HEK293T (cell line): Measurements from ENCODE around the gene SELENOH.

Experiments used
- CTCF ChIA-PET: fragments of 350-600 bp; formaldehyde crosslinking; extraction: SDS; loops from one replicate; lab custom pipeline; 2021; ENCODE audit warnings: antibody characterized with exemption, inconsistent platforms; lab: Yijun Ruan, JAX
- POLR2A ChIA-PET: fragments of 350-600 bp; formaldehyde crosslinking; extraction: SDS; loops from one replicate; lab custom pipeline; 2020; ENCODE audit warnings: antibody characterized with exemption, inconsistent platforms; lab: Yijun Ruan, JAX
- DNase-seq: peaks from one replicate; pipeline ENCODE4 v3.0.0; 2012; ENCODE audit warnings: mixed read lengths; ENCODE audit errors: extremely low spot score
- ARNT ChIP-seq: fragments of 450-650 bp; IDR thresholded peaks from 2 replicates; pipeline ENCODE4 v1.6.1; 2017; ENCODE audit warnings: mild to moderate bottlenecking
- BHLHE40 ChIP-seq: fragments of 450-650 bp; IDR thresholded peaks from 2 replicates; pipeline ENCODE4 v1.6.1; 2016; ENCODE audit warnings: mild to moderate bottlenecking, moderate library complexity, borderline replicate concordance
- CTBP1 ChIP-seq: fragments of 450-650 bp; IDR thresholded peaks from 2 replicates; pipeline ENCODE4 v1.6.1; 2016; ENCODE audit warnings: borderline replicate concordance
- ELF4 ChIP-seq: fragments of 450-650 bp; IDR thresholded peaks from 2 replicates; pipeline ENCODE4 v1.6.1; 2017; ENCODE audit warnings: antibody characterized with exemption
- FOXA1 ChIP-seq: fragments of 450-650 bp; IDR thresholded peaks from 2 replicates; pipeline ENCODE4 v1.6.1; 2016; ENCODE audit warnings: mild to moderate bottlenecking
- FOXK2 ChIP-seq: fragments of 450-650 bp; IDR thresholded peaks from 2 replicates; pipeline ENCODE4 v1.6.1; 2016; ENCODE audit warnings: mild to moderate bottlenecking
- FOXM1 ChIP-seq: fragments of 450-650 bp; IDR thresholded peaks from 2 replicates; pipeline ENCODE4 v1.6.1; 2017; ENCODE audit warnings: mild to moderate bottlenecking, borderline replicate concordance
- HDGF ChIP-seq: fragments of 450-650 bp; IDR thresholded peaks from 2 replicates; pipeline ENCODE4 v1.6.1; 2017; ENCODE audit warnings: antibody characterized with exemption, borderline replicate concordance
- L3MBTL2 ChIP-seq: fragments of 450-650 bp; conservative IDR thresholded peaks from 2 replicates; pipeline ENCODE4 v1.6.1; 2016; ENCODE audit warnings: mild to moderate bottlenecking
- LEF1 ChIP-seq: fragments of 450-650 bp; IDR thresholded peaks from 2 replicates; pipeline ENCODE4 v1.6.1; 2017; ENCODE audit warnings: mild to moderate bottlenecking, borderline replicate concordance
- NFRKB ChIP-seq: fragments of 450-650 bp; IDR thresholded peaks from 2 replicates; pipeline ENCODE4 v1.6.1; 2016; ENCODE audit warnings: mild to moderate bottlenecking, moderate library complexity
- SP1 ChIP-seq: fragments of 450-650 bp; IDR thresholded peaks from 2 replicates; pipeline ENCODE4 v1.6.1; 2017
- SUZ12 ChIP-seq: fragments of 450-650 bp; IDR thresholded peaks from 2 replicates; pipeline ENCODE4 v1.6.1; 2016; ENCODE audit warnings: mild to moderate bottlenecking
- TARDBP ChIP-seq: fragments of 450-650 bp; IDR thresholded peaks from 2 replicates; pipeline ENCODE4 v1.6.1; 2016
- ZNF384 ChIP-seq: fragments of 450-650 bp; IDR thresholded peaks from 2 replicates; pipeline ENCODE4 v1.6.1; 2016
- TF ChIP-seq, protein P1 (sequence below): fragments of 450-650 bp; IDR thresholded peaks from 2 replicates; pipeline ENCODE4 v1.6.1; 2016

Gene SELENOH

DNA sequence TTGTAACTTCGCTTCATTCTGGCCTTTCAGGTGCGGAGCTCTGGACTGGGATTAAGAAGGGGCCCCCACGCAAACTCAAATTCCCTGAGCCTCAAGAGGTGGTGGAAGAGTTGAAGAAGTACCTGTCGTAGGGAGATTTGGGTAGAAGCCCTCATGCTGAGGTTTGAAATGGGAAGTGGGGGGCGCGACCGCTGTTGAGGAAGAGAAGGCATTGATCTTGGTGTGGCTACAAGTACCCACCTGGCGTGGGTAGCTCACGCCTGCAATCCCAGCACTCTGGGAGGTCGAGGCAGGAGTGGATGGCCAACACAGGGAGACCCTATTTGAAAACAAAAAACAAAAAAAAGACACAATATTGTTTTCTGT, 779 bp downstream of the SELENOH start:
- TF ChIP-seq SP1 (no peak), LEF1 (no peak), TARDBP (no peak), SUZ12 (no peak), ZNF384 (no peak), L3MBTL2 (no peak), FOXM1 (no peak), NFRKB (no peak), FOXA1 (no peak), HDGF (no peak), ELF4 (no peak), BHLHE40 (no peak), FOXK2 (no peak), CTBP1 (no peak), ARNT (no peak)
- TF ChIP-seq, protein P1, sequence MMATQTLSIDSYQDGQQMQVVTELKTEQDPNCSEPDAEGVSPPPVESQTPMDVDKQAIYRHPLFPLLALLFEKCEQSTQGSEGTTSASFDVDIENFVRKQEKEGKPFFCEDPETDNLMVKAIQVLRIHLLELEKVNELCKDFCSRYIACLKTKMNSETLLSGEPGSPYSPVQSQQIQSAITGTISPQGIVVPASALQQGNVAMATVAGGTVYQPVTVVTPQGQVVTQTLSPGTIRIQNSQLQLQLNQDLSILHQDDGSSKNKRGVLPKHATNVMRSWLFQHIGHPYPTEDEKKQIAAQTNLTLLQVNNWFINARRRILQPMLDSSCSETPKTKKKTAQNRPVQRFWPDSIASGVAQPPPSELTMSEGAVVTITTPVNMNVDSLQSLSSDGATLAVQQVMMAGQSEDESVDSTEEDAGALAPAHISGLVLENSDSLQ = no peak
- CTCF ChIA-PET = interaction anchor here (0.6 to 1.8 kb wide), 2 partner anchors 9 to 39 kb away, joined by 4 to 6 read pairs; partner anchors contain the start of gene BTBD18
- POLR2A ChIA-PET = interaction anchor here (1.1 to 2.4 kb wide), 14 partner anchors 9 to 84 kb away, joined by 3 to 20 read pairs (median 7); partner anchors contain the start of genes BTBD18, CTNND1, MED19 and TMX2
- no peak for DNase-seq

DNA sequence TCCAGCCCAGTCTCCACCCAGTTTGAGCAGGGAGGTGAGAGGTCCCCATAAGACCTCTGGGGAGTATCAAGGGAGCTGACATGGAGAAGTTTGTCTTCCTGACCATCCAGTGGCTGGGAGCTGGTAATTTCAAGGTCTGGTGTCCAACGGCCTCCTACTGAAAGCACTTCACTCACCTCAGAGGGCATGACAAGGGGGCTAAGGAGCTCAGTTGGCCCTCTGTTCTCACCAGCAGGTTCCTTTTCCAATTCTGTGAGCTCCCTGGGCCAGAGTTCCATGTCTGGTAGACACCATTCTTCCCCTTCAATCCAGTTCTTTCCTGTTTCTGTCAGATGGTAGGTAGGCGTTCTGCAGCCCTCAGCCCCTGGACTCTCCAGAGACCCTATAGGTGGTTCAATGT, 3.1 kb downstream of the SELENOH start:
- CTCF ChIA-PET = interaction anchor here (1.2 kb wide), 1 partner anchor 56 kb away, joined by 3 read pairs; no protein-coding TSS in a partner anchor
- no peak for DNase-seq
- TF ChIP-seq TARDBP (no peak), FOXA1 (no peak), ELF4 (no peak), FOXK2 (no peak), FOXM1 (no peak), SP1 (no peak), NFRKB (no peak), CTBP1 (no peak), SUZ12 (no peak), ARNT (no peak), ZNF384 (no peak), LEF1 (no peak), HDGF (no peak), BHLHE40 (no peak)
- TF ChIP-seq, protein P1 = no peak
- POLR2A ChIA-PET = interaction anchor here (1.1 to 1.6 kb wide), 2 partner anchors 32 to 34 kb away, joined by 4 read pairs; partner anchors contain the start of genes MED19 and TMX2

DNA sequence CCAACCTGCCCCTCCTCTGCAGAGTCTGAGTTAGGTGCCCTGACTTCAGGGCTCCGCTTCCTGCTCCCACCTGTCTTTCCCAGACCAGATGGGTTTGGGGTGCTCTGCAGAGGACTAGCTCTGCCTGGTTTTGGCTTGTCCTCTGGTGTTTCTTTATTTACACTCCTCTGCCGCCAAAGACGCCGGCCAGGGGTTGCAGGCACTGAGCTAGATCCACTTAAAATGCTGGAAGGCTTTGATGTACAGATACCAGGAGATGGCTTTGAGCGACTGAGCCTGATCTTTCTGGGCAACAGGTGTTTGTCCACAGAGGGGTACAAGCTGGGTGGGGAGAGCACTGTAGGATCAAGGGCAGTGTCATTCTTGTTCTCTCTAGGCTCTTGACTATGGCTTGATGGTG, 3.9 kb downstream of the SELENOH start:
- ChIA-PET POLR2A (interaction anchor here (1.6 kb wide), 1 partner anchor 33 kb away, joined by 4 read pairs; the partner anchor contains the start of genes MED19 and TMX2), CTCF (no interaction called here)
- no peak for TF ChIP-seq L3MBTL2
- TF ChIP-seq LEF1 = no peak
- TF ChIP-seq NFRKB = no peak
- TF ChIP-seq SP1 = no peak
- no peak for TF ChIP-seq FOXK2
- DNase-seq = no peak

DNA sequence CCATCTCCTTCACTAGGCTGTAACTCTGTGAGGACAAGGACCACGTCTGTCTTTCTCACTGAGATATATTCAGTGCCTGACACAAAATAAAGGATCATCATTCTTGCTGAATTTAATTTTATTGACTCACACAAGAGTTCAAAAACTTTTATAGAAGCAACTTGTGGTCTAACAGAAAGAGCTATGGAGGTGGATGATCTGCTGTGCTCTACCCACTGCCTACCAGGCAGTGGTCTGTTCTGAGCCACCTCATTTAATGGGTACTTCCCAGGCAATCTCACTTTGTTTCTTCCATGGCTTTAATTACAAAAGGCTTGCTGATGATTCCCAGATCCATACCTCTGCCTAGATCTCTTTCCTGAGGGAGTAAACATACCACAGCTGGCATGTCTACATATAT, 5.6 kb downstream of the SELENOH start:
- ChIA-PET CTCF (interaction anchor here (0.6 kb wide), 2 partner anchors 59 to 416 kb away, joined by 4 read pairs; no protein-coding TSS in a partner anchor), POLR2A (interaction anchor here (1.5 kb wide), 1 partner anchor 14 kb away, joined by 4 read pairs; the partner anchor contains the start of gene CTNND1)
- TF ChIP-seq, protein P1 = no peak
- TF ChIP-seq FOXA1 = no peak
- TF ChIP-seq HDGF = no peak
- no peak for TF ChIP-seq ZNF384
- TF ChIP-seq TARDBP = no peak
- TF ChIP-seq NFRKB = no peak
- TF ChIP-seq FOXK2 = no peak
- TF ChIP-seq BHLHE40 = no peak
- TF ChIP-seq LEF1 = no peak
- no peak for TF ChIP-seq CTBP1
- TF ChIP-seq ELF4 = no peak
- no peak for TF ChIP-seq L3MBTL2
- TF ChIP-seq FOXM1 = no peak
- TF ChIP-seq ARNT = no peak
- TF ChIP-seq SP1 = no peak
- TF ChIP-seq SUZ12 = no peak
- DNase-seq = no peak

DNA sequence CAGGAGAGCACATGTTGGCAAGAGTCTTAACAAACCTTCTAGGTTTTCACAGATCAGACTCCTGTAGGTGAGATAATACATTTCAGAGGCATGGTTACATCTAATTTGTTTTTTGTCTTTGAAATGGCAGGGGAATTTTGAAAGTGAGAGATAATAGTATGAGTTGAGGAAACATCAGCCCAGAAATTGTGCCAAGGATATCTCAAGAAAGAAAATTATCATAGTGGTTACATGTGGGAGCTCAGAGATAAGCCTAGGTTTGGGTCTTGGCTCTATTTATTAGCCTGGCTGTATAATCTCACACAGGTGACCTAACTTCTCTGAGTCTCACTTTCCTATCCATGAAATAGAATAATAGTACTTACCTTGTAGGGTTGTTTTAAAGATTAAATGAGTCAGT, 9.9 kb downstream of the SELENOH start:
- CTCF ChIA-PET = interaction anchor here (0.9 to 2.3 kb wide), 4 partner anchors 9 to 50 kb away, joined by 3 to 33 read pairs (median 8); partner anchors contain the start of genes CTNND1 and SELENOH
- POLR2A ChIA-PET = interaction anchor here (1.4 to 2.9 kb wide), 3 partner anchors 9 to 39 kb away, joined by 4 to 12 read pairs (median 7); partner anchors contain the start of genes CTNND1, MED19, SELENOH and TMX2
- TF ChIP-seq SUZ12 = no peak
- no peak for TF ChIP-seq ARNT
- TF ChIP-seq FOXK2 = no peak
- TF ChIP-seq L3MBTL2 = no peak
- TF ChIP-seq SP1 = no peak
- TF ChIP-seq LEF1 = no peak
- TF ChIP-seq TARDBP = no peak
- TF ChIP-seq NFRKB = no peak
- DNase-seq = no peak
